Suppressor macrophage (primary cell): ENCODE measurements around the gene RNASE2.
"Not testable (repeated sequence)": the region's sequence is repeated elsewhere in the genome, so short reads cannot be mapped to it uniquely, and the experiment has no call there.

Experiments used
- DNase-seq, 4 experiments: peaks; one replicate each; pipeline ENCODE4 v3.0.0-alpha.2; 2020 to 2022
- total RNA-seq, 17 experiments: gene quantifications; one replicate each; lab custom pipeline; 2026; ENCODE audit warnings: mixed read lengths in 6 of 17, inconsistent platforms in 3 of 17; lab: John Stamatoyannopoulos, UW

The RNASE2 gene
- total RNA-seq = 0.42 to 10.1 (median 2.3) reads per million in 17 experiments

DNA sequence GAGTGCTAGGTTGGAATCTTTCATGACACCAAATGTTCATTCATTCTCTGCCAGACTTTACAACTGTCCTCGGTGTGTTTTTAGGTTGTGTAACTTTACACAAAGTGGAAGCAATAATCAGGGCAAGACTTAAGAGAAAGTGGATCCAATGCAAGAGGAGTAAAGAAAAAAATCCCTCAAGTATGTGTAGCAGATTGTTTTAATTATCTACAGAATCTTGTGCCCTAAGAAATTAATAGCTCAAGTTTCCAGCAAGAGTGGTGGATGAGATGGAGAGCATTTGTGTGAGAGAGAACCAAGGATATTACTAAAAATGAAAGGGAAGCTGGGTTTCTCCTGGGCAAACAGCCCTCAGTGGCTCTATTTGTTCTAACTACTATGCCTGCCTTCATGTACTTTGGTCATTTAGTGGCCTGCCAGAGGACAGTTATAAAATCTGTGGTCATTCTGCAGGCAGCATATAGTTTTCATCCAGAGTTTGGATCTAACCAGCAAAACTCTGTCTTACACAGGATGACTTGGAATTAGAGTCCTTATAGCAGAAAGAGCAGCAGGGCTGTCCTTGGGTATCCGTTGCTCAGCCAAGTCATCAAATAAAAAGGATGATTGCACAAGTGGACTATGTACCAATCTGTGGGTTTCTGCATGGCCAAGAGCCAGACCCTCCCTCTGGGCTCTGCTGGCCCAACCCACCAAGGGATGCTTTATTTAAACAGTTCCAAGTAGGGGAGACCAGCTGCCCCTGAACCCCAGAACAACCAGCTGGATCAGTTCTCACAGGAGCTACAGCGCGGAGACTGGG is at the start of gene RNASE2:
Gene RNASE2 (plus strand): TSS at position 752 of the 802 bp plus-strand sequence. CDS start 285 bp downstream, outside the sequence.
- peak; percentile 22 to 42 (median 32) for DNase-seq

DNA sequence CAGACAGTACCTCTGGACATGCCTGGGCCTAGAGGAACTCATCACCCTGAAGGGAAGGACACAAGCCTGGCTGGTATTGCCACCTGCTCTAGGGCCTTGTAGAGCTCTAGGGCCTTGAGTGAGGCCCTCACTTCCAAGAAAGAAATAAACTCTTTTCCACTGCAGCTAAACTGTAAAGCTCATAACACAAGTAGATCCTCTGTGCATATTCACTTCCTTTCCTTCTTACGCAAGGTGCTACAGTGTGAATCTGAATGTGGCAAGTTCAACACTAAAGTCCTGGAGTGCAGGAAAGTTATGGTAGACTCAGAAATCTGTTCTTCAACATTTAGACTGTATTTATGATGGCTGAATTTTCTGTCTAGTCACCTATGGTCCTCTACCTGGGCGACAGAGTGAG is 49.6 kb upstream of the RNASE2 start:
- DNase-seq = peak in 3 of 4 experiments; percentile 15 to 55 (median 49)

DNA sequence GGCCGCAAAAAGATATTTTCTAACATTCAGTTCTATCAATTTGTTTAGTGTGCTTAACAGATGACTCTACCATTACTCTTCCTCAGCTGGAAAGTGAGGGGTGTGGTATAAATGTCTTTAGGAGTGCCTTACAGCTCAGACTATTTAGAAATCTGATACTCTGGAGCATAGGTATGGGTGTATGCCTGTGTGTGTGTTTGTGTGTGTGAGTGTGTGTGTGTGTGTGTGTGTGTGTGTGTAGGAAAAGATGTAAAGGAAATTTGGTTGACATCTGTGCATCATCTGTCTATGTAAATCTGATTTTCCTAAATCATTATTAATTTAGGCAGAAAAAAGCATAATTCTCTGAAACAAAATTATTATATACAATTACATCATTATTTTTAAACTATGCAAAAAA is 48.1 kb upstream of the RNASE2 start:
- no peak for DNase-seq

DNA sequence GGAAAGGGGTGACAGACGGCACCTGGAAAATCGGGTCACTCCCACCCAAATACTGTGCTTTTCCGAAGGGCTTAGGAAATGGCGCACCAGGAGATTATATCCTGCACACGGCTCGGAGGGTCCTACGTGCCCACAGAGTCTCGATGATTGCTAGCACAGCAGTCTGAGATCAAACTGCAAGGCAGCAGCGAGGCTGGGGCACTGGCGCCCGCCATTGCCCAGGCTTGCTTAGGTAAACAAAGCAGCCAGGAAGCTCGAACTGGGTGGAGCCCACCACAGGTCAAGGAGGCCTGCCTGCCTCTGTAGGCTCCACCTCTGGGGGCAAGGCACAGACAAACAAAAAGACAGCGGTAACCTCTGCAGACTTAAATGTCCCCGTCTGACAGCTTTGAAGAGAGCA is 44.5 kb upstream of the RNASE2 start:
- DNase-seq = not testable (repeated sequence)

DNA sequence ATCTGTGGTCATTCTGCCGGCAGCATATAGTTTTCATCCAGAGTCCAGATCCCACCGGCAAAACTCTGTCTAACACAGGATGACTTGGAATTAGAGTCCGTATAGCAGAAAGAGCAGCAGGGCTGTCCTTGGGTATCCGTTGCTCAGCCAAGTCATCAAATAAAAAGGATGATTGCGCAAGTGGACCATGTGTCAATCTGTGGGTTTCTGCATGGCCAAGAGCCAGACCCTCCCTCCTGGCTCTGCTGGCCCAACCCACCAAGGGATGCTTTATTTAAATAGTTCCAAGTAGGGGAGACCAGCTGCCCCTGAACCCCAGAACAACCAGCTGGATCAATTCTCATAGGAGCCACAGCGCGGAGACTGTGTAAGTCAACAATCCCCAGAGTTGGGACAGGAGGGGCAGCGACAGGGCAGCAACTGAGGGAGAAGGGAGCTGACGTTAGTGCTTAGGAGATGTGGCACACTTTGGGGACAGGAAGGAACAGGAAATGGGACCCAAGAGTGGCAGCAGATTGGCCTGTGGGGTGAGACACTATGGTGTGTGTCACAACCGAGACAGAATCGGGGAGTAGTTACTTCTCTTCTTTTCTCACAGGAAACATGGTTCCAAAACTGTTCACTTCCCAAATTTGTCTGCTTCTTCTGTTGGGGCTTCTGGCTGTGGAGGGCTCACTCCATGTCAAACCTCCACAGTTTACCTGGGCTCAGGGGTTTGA is 36.1 kb upstream of the RNASE2 start:
- DNase-seq = peak; percentile 50 to 64 (median 56)

DNA sequence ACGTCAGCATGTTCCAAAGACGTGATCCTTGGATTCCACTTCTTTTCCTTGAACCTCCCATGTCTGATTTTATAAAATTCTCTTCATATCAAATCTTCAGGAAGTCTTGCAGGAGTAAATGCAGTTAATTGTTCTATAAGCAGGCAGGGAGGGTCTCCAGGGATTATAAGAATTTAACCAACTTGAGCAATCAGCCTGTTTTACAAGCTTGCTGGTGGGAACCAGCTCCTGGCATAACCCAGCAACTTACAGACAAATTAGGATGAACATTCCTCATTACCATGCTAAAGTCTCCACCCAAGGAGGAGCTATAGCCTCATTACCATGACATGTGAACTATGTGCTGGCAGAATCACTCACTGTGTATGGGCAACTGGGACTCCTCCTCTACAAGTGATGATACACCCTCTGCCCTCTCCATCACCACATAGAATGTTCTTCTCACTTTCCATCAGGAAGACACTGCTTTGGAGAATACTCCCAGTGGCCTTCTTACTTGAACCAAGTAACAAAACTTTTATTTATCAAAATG is 31.5 kb upstream of the RNASE2 start:
- not testable (repeated sequence) for DNase-seq

DNA sequence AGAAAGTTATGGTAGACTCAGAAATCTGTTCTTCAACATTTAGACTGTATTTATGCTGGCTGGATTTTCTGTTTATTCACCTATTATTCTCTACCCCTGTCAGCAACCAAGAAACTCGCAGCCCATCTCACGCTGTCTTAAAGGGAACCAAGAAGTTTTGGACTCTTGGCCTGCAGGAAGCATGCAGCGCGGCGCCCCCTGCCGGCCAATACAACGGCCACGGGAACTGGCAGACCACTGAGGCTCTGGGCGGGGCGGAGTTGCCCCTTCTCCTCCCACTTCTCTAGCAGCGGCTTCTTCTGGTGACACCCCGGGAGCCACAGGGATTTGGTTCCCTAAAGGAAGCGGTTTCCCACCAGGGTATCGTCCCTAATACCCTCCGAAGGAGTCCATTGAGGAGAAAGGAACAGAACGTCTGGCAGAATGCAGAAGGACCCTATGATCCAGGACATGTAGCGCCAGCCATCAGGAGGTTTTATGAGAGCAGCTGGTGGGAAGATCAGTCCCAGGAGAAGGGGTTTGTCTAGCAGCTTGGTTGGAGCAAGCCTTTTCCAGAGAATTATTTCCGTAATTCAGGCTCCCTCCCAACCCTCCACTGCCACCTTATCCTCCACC is 21.0 kb upstream of the RNASE2 start:
- DNase-seq = peak; percentile 30 to 70 (median 42)

DNA sequence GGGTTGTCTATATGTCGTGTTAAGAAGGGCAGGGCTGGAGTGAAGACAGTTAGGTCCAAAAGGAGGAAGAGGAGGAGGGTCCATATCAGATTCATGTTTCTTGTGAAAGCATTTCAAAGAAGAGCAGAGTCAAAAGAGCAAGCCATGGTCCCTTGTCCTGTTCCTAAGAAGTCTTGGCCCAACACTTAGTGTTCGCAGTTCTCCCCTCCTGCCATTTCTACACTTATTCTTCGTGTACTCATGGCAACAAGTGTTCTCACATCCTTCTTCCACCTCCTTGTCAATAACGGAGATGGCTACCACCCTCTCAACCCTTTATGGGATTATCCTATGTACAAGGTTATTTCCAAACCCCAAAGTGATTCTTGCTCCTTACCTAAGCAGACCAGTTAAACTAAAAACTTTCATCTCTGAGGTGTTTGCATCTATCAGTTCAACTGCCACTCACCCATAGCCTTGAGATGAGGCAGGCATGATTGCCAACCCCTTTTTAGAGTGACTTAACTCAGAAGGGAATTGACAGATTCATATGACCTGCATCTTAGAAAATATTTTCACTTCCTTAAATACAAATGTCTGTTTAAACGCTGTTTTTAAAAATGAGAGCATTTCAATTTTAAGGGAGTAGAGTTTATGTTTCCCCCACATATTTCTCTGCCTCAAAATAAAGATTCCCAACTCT is 19.8 kb upstream of the RNASE2 start:
- DNase-seq = peak in 3 of 4 experiments; percentile 30 to 55 (median 53)

DNA sequence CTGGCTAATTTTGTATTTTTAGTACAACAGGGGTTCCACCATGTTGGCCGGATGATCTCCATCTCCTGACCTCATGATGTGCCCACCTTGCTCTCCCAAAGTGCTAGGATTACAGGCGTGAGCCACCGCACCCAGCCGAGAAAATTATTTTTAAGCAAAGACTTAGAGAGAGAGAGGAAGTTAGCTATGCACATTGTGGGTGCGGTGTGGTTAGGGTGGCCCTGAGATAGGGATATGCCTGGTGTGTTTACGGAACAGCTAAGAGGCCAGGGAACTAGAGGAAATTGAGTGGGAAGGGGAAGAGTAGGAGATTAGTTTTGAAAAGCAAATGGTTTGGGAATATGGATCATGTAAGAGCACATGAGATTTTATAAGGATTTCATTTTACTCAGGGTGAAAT is 10.1 kb upstream of the RNASE2 start:
- DNase-seq = peak; percentile 64 to 81 (median 70)

DNA sequence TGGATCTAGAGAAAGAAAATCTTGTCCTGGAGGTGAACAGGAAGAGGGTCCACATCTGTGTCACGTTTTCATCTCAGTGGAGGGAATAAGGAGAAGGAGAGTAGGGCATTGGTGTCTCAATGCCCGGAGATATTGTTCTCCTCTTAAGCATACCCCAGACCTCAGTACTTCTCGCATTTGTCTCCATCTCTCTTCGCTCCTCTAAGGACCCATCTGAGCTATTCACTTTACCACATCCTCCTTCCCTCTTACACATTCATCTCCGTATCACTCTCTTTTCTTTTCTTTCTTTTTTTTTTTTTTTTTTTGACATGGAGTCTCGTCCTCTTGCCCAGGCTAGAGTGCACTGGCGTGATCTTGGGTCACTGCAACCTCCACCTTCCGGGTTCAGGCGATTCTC is 8.6 kb upstream of the RNASE2 start:
- not testable (repeated sequence) for DNase-seq

DNA sequence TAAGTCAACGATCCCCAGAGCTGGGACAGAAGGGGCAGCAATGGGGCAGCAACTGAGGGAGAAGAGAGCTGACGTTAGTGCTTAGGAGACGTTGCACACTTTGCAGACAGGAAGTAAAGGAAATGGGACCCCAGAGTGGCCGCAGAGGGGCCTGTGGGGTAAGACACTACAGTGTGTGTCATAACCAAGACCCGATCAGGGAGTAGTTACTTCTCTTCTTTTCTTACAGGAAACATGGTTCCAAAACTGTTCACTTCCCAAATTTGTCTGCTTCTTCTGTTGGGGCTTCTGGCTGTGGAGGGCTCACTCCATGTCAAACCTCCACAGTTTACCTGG is 219 bp downstream of the RNASE2 start:
- peak in 3 of 4 experiments; percentile 33 to 47 (median 43) for DNase-seq

DNA sequence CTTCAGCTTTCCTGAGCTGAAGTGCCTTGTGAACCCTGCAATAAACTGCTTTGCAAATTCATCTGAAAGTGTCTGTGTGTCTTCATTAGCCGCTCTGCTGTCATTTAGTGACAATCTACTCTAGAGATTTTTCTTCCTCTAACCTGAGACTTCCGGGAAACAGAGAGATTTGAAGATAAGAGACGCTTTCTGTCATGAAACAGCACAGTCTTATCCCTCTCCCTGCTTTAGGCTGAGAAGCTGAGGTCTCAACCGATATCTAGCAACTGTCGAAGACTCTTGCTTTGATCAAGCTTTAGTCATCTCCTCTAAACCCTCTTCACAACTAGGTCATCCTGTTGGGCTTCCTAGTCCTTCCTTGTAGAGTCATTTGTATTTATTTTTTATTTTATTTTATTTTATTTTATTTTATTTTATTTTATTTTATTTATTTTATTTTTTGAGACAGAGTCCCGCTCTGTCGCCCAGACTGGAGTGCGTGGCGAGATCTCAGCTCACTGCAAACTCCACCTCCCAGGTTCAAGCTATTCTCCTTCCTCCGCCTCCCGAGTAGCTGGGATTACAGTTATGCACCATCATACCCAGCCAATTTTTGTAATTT is 1.2 kb downstream of the RNASE2 start:
- no peak for DNase-seq

DNA sequence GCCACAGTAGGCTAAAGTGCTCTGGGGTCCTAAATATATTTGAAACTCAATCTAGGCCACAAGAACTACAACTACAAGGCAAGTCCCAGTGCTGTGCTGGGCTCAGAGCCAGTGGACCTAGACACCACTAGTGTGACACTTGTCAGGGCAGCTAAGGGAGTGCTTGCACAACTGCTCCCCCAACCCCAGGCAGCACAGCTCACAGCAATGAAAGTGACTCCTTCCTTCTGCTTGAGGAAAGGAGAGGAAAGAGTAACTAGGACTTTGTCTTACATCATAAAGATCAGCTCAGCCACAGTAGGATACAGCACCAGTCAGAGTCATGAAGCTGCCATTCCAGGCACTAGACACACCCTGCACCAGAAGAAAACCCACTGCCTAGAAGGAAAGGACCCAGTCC is 3.7 kb downstream of the RNASE2 start:
- not testable (repeated sequence) for DNase-seq

DNA sequence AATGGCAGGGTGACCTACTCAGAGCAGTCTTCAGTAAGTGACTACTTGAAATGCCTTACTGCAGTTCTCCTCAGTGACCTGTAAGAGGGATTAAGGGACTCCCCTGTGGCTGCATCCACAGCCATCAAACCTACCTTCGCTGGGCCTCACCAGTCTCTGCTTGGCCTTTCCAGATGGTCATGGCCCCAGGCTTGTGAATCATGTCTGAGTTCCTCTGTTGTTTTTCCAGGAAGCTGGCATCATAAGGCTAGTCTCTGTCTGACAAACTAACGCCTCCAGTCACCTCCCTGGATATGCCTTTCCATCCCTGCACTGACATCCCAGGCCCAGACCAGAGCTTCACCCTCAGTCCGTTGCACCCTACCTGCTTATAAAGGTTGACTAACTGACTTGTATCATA is 14.0 kb downstream of the RNASE2 start:
- no peak for DNase-seq

DNA sequence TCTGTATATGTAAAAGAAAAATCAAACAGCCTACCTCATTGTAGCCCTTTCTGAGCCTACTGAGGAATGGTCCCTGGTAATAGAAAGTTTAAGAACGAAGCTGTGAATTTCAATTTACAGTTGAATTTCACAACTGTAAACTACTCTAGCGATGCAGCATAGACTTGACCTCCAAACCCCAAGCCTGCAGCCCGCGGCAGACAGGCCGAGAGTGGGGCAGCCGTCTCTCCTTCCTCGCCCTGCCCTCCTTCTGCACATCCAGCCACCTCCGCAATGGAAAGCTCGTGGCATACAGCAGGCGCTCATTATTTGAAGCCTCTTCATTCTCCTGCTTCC is 15.3 kb downstream of the RNASE2 start:
- no peak for DNase-seq

DNA sequence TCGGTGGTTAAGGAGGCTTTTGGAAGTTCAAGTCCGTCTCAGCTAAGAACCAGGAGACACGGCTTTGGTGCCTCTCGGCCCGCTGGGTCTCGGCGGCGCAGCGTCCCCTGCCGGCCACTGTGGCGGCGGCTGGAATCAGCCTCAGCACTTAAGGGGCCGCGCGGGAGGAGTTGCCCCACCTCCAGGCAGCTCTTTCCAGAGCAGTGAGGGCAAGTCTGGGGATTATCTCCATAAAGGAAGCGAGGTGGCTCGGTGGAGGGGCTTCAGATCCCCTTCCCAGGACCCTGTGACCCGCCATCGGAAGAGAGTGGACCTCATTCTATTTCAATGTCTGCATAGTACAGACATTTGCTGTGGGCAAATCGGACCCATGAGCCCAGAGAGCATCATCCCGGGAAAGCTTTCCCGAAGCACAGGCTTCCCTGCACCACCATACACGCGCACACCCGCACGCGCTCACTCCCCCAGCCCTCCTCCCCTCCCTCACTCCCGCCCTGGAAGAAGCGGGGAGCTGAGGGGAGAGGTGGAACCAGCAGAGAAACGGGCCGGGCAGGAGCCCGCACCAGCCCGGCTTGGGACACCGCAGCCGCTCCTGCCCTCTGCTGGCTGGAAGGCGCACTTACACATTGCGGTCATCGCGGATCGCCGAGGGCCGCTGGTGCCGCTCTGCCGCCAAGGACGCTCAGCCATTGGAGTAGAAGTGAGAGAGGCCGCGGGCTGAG is 15.9 kb downstream of the RNASE2 start:
- DNase-seq = peak; percentile 88 to 94 (median 92)

DNA sequence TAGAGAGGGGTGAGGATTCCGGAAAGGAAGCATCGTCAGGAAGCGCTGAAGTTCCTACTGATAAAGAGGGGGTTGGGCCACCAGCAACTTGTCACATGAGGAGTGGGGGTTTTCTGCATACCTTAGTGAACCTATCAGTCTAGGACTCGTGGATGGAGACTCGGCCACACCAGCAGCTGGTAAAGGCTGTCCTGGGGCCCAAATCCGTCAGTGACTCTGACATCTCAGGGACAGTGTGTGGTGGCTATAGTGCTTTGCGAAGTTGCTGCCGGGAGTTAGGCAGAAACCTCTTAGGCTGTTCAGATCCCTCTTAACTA is 16.4 kb downstream of the RNASE2 start:
- DNase-seq = no peak

DNA sequence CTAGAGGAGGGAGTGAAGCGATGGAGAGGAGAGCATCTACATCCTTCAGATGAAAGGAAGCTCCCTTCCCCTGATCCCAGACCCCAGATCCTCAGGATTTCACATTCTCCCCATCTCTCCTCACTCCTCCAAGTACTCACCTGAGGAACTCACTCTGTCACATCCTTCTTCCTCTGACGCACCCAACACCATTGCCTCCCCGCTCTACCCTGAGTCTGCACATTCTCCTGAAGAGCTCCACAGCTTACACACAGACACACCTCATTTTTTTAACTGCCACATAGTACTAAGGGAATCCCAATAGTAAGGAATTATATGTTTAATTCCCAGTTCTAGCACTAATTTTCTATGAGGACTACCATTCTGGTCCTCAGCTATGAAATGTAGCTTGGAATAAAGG is 18.2 kb downstream of the RNASE2 start:
- no peak for DNase-seq

DNA sequence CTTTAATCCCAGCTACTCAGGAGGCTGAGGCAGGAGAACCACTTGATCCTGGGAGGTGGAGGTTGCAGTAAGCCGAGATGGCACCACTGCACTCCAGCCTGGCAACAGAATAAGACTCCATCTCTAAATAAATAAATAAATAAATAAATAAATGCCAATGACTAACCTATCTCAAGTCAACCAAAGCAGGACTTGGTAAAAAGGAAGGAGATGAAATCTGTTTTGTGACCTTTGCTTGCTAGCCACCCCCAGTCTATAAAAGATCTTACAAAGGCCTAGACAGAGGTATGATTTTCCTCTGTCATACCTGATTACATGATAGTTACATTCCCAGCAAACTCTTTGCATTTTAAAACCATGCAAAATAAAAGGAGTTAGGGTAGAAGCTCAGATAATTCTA is 21.0 kb downstream of the RNASE2 start:
- DNase-seq = no peak

DNA sequence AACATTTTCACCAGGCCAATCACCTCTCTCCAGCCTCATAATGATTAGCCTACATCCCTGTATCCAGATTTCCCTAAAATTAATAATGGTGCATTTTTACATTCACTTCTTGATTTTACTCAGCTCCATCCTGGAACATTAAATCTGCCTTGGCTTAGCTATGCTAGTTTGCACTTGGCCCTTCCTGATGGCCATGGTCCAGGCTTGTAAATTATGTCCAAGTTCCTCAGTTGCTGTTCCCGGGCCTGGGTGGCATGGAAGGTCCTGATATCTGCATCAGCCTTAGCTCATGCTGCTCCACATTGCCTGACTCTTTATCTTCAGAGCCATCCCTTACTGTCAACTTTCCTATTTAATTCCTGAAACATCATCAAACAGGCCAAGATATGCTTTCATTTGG is 23.4 kb downstream of the RNASE2 start:
- no peak for DNase-seq

DNA sequence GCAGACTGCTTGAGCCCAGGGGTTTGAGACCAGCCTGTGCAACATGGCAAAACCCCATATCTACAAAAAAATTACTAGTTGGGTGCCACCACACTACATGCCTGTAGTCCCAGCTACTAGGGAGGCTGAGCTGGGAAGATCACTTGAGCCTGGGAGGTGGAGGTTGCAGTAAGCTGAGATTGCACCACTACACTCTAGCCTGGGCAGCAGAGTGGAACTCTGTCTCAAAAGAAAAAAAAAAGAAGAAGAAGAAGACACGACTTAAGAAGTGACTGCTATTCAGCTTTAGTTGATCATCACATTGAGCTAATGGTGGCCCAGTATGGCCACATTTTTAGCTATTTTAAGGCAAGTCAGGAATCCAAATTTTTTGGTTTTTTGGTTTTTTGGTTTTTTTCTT is 25.6 kb downstream of the RNASE2 start:
- peak in 3 of 4 experiments; percentile 41 to 66 (median 44) for DNase-seq
